Stimulated activated naive CD8-positive, alpha-beta T cell treated with anti-CD3 and anti-CD28 coated beads, Interleukin-15, Interleukin-2, amounts not matched to agents 100 ng/mL and 50 ng/mL, for 24 hours (primary cell): ENCODE data around the gene CEP120.
"Not testable (repeated sequence)": the region's sequence is repeated elsewhere in the genome, so short reads cannot be mapped to it uniquely, and the experiment has no call there.

Source experiments
- H3K27ac Mint-ChIP-seq: one replicate; pipeline ENCODE4 v1.8.0; 2021; ENCODE audit warnings: mild to moderate bottlenecking, mixed read lengths
- H3K27me3 Mint-ChIP-seq: one replicate; pipeline ENCODE4 v1.8.0; 2021; ENCODE audit warnings: mixed read lengths
- H3K36me3 Mint-ChIP-seq: one replicate; pipeline ENCODE4 v1.8.0; 2021; ENCODE audit warnings: low read depth, mixed read lengths
- H3K4me1 Mint-ChIP-seq: one replicate; pipeline ENCODE4 v1.8.0; 2021; ENCODE audit warnings: low read depth, mixed read lengths
- H3K4me3 Mint-ChIP-seq: one replicate; pipeline ENCODE4 v1.8.0; 2021; ENCODE audit warnings: mild to moderate bottlenecking, mixed read lengths
- H3K9me3 Mint-ChIP-seq: one replicate; pipeline ENCODE4 v1.8.0; 2021; ENCODE audit warnings: mixed read lengths

The CEP120 gene

GRCh38 chr5:123423278-123424149 lies at the start of gene CEP120:
Gene CEP120, minus strand, starts transcription at chr5:123423403. Its CDS starts 405 bp downstream, at chr5:123422998.
- peaks cover 21% of the 10 kb centered on the region for H3K4me1 Mint-ChIP-seq
- H3K27ac Mint-ChIP-seq, result no peak within 1 kb of the TSS
- H3K9me3 Mint-ChIP-seq, result no peaks in the 10 kb centered on the region
- no peaks in the 10 kb centered on the region for H3K27me3 Mint-ChIP-seq
- H3K36me3 Mint-ChIP-seq, result peaks cover 7% of the 10 kb centered on the region
- H3K4me3 Mint-ChIP-seq, result no peak within 1 kb of the TSS

GRCh38 chr5:123472150-123472924 lies 49.1 kb upstream of the CEP120 start:
- H3K9me3 Mint-ChIP-seq, result peaks cover 16% of the 10 kb centered on the region
- H3K27ac Mint-ChIP-seq, result no peak overlapping the region
- no peak overlapping the region for H3K4me3 Mint-ChIP-seq
- no peaks in the 10 kb centered on the region for H3K4me1 Mint-ChIP-seq
- peaks cover 42% of the 10 kb centered on the region for H3K27me3 Mint-ChIP-seq
- no peaks in the 10 kb centered on the region for H3K36me3 Mint-ChIP-seq

GRCh38 chr5:123471385-123471784 lies 48.2 kb upstream of the CEP120 start:
- Mint-ChIP-seq H3K27me3 (peaks cover 38% of the 10 kb centered on the region), H3K36me3 (no peaks in the 10 kb centered on the region), H3K9me3 (peaks cover 21% of the 10 kb centered on the region), H3K27ac (no peak overlapping the region), H3K4me3 (no peak overlapping the region), H3K4me1 (no peaks in the 10 kb centered on the region)

DNA sequence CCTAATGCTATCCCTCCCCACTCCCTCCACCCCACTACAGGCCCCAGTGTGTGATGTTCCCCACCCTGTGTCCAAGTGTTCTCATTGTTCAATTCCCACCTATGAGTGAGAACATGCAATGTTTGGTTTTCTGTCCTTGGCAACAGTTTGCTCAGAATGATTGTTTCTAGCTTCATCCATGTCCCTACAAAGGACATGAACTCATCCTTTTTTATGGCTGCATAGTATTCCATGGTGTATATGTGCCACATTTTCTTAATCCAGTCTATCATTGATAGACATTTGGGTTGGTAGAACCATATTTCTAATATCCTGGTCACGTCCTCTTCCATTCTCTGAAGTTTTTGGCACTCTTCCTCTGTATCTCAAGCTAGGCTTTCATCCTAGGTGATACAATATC lies 43.6 kb upstream of the CEP120 start:
- H3K9me3 Mint-ChIP-seq, result peaks cover 21% of the 10 kb centered on the region
- not testable (repeated sequence) for H3K4me1 Mint-ChIP-seq, H3K27ac Mint-ChIP-seq

DNA sequence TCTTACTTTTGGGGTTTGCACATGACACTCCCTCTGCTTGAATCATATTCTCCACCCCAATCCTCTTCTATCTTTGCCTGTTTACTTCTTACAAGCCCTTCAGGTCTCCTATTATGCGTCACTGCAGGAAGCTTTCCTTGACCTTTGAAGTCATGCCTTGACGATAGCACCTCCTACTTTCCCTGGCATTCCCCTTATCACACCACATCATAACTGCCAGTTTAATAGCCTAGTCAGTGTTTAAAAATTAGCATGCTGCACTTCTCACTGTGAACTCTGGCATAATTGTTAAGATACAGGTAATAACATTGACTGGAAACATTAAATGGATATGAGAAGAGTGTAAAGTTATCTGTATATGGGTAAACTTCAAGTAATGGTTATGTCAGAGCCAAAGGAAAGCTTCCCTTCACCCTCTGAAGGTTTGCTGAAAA lies 37.1 kb upstream of the CEP120 start:
- Mint-ChIP-seq H3K27ac (peak overlapping the region; percentile 87), H3K36me3 (peaks cover 4% of the 10 kb centered on the region), H3K4me3 (peak overlapping the region; percentile 2), H3K4me1 (peaks cover 24% of the 10 kb centered on the region), H3K27me3 (no peaks in the 10 kb centered on the region), H3K9me3 (no peaks in the 10 kb centered on the region)

More for the DNA sequence above, 43.6 kb upstream of the CEP120 start:
- H3K36me3 Mint-ChIP-seq, H3K4me3 Mint-ChIP-seq: not testable (repeated sequence)
- H3K27me3 Mint-ChIP-seq, result peaks cover 27% of the 10 kb centered on the region

DNA sequence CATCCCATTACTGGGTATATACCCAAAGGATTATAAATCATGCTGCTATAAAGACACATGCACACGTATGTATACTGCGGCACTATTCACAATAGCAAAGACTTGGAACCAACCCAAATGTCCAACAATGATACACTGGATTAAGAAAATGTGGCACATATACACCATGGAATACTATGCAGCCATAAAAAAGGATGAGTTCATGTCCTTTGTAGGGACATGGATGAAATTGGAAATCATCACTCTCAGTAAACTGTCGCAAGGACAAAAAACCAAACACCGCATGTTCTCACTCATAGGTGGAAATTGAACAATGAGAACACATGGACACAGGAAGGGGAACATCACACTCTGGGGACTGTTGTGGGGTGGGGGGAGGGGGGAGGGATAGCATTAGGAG lies 35.8 kb upstream of the CEP120 start:
- not testable (repeated sequence) for H3K36me3 Mint-ChIP-seq, H3K4me3 Mint-ChIP-seq, H3K9me3 Mint-ChIP-seq, H3K27me3 Mint-ChIP-seq
- Mint-ChIP-seq H3K4me1 (peaks cover 24% of the 10 kb centered on the region), H3K27ac (peak overlapping the region; percentile 63)

DNA sequence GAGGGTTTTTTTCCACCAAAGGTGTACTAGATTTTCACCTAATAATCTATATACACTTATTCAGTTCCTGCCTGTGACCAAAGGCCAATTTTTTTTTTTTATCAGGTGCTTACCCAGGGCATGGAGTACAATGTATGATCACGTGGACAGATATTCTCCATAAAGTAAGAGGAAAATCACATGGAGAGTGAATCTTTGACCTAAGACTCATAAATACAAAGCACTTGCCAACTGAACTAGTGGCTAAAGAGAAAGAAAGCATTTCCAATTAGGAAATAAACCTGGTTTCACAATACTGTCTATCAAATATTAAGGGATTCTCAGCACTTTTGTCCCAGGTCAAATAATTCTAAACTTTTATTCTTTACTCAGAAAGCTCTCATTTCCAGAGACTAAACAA lies 33.0 kb upstream of the CEP120 start:
- no peaks in the 10 kb centered on the region for H3K27me3 Mint-ChIP-seq
- no peak overlapping the region for H3K27ac Mint-ChIP-seq
- H3K4me1 Mint-ChIP-seq, result peaks cover 18% of the 10 kb centered on the region
- H3K4me3 Mint-ChIP-seq, result no peak overlapping the region
- H3K9me3 Mint-ChIP-seq, result no peaks in the 10 kb centered on the region
- H3K36me3 Mint-ChIP-seq, result peaks cover 4% of the 10 kb centered on the region

DNA sequence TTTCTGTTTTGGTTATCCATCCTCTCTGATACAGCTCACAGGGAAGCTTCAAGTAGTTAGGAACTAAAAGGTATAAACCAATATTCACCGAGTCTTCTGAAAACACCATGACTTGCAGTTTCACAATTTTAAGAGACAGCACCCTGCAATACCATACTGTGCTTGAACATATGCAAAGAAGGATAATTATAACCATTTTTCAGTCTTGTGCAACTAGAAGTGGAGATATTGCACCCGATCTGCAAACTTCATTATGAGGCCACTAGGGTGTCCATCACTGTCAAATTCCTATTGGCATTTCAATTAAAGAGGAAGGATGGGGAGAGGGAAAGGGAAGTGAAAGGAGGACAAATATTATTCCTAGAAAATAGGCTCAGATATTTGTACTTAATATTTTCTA lies 32.4 kb upstream of the CEP120 start:
- Mint-ChIP-seq H3K36me3 (peaks cover 4% of the 10 kb centered on the region), H3K9me3 (no peaks in the 10 kb centered on the region), H3K27ac (no peak overlapping the region), H3K4me3 (no peak overlapping the region), H3K4me1 (peaks cover 12% of the 10 kb centered on the region), H3K27me3 (no peaks in the 10 kb centered on the region)

DNA sequence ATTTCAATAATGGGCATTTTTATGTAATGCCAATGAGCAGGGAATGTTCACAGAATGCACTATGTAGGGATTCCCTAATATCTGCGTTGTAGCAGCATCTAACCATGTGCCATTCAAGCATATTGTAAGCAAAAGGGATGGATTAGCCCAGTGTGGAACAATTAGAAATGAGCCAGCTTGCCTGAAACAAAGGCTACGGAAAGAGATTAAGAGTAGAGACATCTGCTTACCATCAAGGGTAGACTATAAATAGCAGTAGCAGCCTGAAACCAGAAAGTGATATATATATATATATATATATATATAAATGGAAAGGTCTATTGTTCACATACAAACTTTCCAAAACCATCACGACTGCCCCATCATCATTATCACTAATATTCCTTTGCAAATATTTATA lies 31.9 kb upstream of the CEP120 start:
- no peaks in the 10 kb centered on the region for H3K9me3 Mint-ChIP-seq
- no peaks in the 10 kb centered on the region for H3K27me3 Mint-ChIP-seq
- peaks cover 2% of the 10 kb centered on the region for H3K36me3 Mint-ChIP-seq
- peaks cover 7% of the 10 kb centered on the region for H3K4me1 Mint-ChIP-seq
- H3K27ac Mint-ChIP-seq, result no peak overlapping the region
- no peak overlapping the region for H3K4me3 Mint-ChIP-seq

DNA sequence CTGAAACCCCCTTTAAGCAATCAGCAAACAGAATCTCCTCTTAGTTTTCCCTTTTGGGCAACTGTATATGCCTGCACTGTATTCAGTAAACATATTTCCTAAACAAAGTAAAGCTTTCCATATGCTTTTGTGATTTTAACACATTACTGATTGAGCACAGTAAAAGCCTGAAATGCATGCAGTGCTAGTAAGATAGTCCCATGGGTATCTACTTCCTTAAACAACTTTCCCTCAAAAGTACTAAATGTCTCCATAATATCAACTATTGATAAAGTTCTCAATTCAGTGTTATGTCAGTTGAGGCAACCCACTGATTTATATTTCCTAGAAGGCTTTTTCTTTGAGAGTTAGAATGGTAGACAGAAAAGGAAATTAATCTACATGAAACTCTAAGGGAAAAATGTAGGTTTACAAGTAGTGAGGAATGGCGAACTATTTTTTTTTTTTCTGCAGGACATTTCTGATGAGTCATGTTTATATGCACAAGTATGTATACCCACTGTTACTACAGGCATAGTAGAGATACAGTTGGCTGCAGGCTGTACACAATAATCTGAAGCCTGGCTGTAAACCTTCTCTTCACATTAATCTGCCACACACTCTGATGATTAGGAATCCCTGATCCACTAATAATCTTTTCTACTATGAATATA lies 31.2 kb upstream of the CEP120 start:
- no peaks in the 10 kb centered on the region for H3K36me3 Mint-ChIP-seq
- H3K27ac Mint-ChIP-seq, result no peak overlapping the region
- H3K27me3 Mint-ChIP-seq, result no peaks in the 10 kb centered on the region
- no peaks in the 10 kb centered on the region for H3K4me1 Mint-ChIP-seq
- no peak overlapping the region for H3K4me3 Mint-ChIP-seq
- no peaks in the 10 kb centered on the region for H3K9me3 Mint-ChIP-seq

DNA sequence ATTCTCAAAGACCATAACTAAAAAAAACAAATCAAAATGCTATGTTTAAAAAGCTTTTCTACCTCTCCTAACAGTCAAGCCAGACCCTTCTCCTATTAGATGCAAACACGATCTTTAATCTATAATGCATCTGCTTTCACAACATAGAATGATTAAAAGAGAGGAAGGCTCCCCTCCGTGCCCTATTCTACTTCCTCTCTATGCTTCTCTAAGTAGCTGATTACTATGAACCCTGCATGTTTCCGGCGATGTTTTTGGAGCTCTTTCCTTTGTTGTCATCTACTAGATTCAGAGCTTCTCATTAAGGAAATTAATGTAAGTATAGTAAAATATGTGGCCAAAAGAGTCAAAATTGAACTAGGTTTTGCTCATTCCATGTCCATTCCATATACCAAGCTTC lies 29.2 kb upstream of the CEP120 start:
- Mint-ChIP-seq H3K9me3 (no peaks in the 10 kb centered on the region), H3K27me3 (peaks cover 3% of the 10 kb centered on the region), H3K27ac (no peak overlapping the region), H3K36me3 (no peaks in the 10 kb centered on the region), H3K4me3 (no peak overlapping the region), H3K4me1 (peaks cover 18% of the 10 kb centered on the region)

DNA sequence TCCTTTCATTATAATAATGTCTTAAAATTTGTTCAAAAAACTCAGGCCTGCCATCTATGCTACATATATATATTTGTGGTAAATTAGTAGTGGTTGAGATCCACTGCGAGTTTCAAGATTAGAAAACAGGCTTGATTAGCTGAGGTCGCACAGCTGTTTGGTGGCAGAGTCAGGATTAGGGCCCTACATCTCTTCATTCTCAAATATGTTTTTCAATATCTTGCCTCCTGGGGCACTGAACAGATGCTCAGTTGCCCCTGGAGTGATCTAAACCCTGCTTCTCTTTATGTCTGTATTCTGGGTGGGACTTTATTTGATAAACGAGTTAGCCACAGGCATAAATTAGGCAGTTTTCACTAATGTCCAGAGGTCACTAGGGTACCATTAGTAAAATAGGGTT lies 27.8 kb upstream of the CEP120 start:
- Mint-ChIP-seq H3K36me3 (no peaks in the 10 kb centered on the region), H3K27ac (no peak overlapping the region), H3K4me3 (no peak overlapping the region), H3K27me3 (peaks cover 7% of the 10 kb centered on the region), H3K4me1 (peaks cover 19% of the 10 kb centered on the region), H3K9me3 (no peaks in the 10 kb centered on the region)

GRCh38 chr5:123450640-123451039 lies 27.4 kb upstream of the CEP120 start:
- no peak overlapping the region for H3K27ac Mint-ChIP-seq
- peaks cover 11% of the 10 kb centered on the region for H3K27me3 Mint-ChIP-seq
- no peaks in the 10 kb centered on the region for H3K9me3 Mint-ChIP-seq
- H3K36me3 Mint-ChIP-seq, result no peaks in the 10 kb centered on the region
- H3K4me1 Mint-ChIP-seq, result peaks cover 19% of the 10 kb centered on the region
- H3K4me3 Mint-ChIP-seq, result no peak overlapping the region

GRCh38 chr5:123450114-123450513 lies 26.9 kb upstream of the CEP120 start:
- Mint-ChIP-seq H3K4me1 (peaks cover 19% of the 10 kb centered on the region), H3K36me3 (no peaks in the 10 kb centered on the region), H3K27ac (no peak overlapping the region), H3K27me3 (peaks cover 12% of the 10 kb centered on the region), H3K9me3 (no peaks in the 10 kb centered on the region), H3K4me3 (no peak overlapping the region)

GRCh38 chr5:123449424-123449974 lies 26.3 kb upstream of the CEP120 start:
- no peaks in the 10 kb centered on the region for H3K9me3 Mint-ChIP-seq
- peaks cover 19% of the 10 kb centered on the region for H3K4me1 Mint-ChIP-seq
- peaks cover 12% of the 10 kb centered on the region for H3K27me3 Mint-ChIP-seq
- no peaks in the 10 kb centered on the region for H3K36me3 Mint-ChIP-seq
- no peak overlapping the region for H3K4me3 Mint-ChIP-seq
- no peak overlapping the region for H3K27ac Mint-ChIP-seq
